GM12891 (cell line): ENCODE results near the gene STX16.
"Not testable (repeated sequence)": the region's sequence is repeated elsewhere in the genome, so short reads cannot be mapped to it uniquely, and the experiment has no call there.

Experiments
- DNase-seq: peaks from one replicate; pipeline ENCODE4 v3.0.0; 2011; ENCODE audit warnings: low spot score; ENCODE audit not compliant: insufficient read length
- FAIRE-seq: peaks from 2 replicates; lab custom pipeline; 2011; peaks lifted over from hg19 to GRCh38; lab: Jason Lieb, UNC
- PAX5 ChIP-seq: IDR thresholded peaks from 2 replicates; pipeline ENCODE4 v1.6.1; 2011; ENCODE audit warnings: low read length, moderate library complexity, mild to moderate bottlenecking; ENCODE audit not compliant: insufficient read depth, severe bottlenecking
- POLR2A ChIP-seq: IDR thresholded peaks from 2 replicates; pipeline ENCODE4 v1.6.1; 2011; ENCODE audit warnings: low read depth, low read length, control low read depth
- POLR2AphosphoS5 ChIP-seq: IDR thresholded peaks from 2 replicates; pipeline ENCODE4 v1.6.1; 2011; ENCODE audit warnings: low read depth, low read length, control low read depth
- POU2F2 ChIP-seq: IDR thresholded peaks from 2 replicates; pipeline ENCODE4 v1.6.1; 2011; ENCODE audit warnings: low read depth, mild to moderate bottlenecking, control low read depth, low read length, moderate library complexity
- SPI1 ChIP-seq: IDR thresholded peaks from 2 replicates; pipeline ENCODE4 v1.6.1; 2011; ENCODE audit warnings: low read depth, low read length, control low read depth
- TAF1 ChIP-seq: IDR thresholded peaks from 2 replicates; pipeline ENCODE4 v1.6.1; 2011; ENCODE audit warnings: low read depth, low read length, control low read depth

The STX16 gene

DNA sequence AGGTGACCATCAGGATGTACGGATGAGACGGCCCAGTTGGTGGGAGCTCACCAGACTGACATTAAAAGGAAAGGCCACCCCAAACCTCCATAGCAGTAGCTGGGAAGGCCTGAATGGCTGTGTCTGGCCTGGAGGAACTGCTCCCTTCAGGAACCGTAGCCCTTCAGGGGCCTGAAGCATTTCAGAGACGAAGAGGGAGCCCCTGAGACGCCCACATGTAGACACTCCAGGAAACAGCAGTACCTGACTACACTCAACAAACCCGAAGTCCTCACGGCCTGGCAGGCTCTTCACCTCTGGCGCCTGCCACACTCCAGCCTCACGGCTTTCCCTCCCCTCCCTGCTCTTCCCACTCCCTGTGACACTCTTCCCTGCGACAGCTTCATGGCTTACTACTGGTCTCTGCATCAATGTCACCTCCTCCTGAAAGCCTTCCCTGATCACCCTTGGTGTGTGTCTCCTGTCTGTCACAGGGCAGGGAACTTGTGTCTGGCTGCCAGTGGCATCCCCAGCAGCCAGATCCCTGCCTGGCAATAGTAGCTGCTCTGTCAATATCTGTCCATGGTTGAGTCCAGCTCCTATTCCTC is 14.6 kb upstream of the STX16 start:
- DNase-seq (no peak), FAIRE-seq (no peak)
- TF ChIP-seq POLR2AphosphoS5 (no peak), TAF1 (no peak), POLR2A (no peak), SPI1 (no peak), PAX5 (no peak), POU2F2 (no peak)

DNA sequence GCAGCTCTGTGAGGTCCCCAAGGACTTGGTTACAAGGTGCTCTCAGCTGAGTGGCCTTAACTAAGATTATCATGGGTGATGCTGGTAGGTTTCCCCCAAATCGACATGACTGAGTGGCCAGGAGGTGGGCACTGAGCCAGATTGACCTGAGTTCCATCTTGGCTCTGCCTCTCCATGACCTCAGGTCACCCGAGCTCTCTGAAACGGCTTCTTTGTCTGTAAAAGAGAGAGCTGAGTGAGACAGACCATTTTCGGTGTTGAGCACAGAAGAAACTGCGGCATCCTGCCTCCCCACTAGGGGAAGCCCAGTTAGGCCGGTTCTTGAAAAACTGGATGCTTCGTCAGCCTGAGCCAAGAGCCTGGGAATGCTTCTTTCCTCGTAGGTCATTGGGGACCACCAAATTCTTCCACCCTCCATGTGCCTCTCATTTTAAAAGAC is 14.1 kb upstream of the STX16 start:
- TF ChIP-seq PAX5 (no peak), SPI1 (no peak), POU2F2 (no peak), POLR2A (no peak), TAF1 (no peak), POLR2AphosphoS5 (no peak)
- DNase-seq (no peak), FAIRE-seq (no peak)

DNA sequence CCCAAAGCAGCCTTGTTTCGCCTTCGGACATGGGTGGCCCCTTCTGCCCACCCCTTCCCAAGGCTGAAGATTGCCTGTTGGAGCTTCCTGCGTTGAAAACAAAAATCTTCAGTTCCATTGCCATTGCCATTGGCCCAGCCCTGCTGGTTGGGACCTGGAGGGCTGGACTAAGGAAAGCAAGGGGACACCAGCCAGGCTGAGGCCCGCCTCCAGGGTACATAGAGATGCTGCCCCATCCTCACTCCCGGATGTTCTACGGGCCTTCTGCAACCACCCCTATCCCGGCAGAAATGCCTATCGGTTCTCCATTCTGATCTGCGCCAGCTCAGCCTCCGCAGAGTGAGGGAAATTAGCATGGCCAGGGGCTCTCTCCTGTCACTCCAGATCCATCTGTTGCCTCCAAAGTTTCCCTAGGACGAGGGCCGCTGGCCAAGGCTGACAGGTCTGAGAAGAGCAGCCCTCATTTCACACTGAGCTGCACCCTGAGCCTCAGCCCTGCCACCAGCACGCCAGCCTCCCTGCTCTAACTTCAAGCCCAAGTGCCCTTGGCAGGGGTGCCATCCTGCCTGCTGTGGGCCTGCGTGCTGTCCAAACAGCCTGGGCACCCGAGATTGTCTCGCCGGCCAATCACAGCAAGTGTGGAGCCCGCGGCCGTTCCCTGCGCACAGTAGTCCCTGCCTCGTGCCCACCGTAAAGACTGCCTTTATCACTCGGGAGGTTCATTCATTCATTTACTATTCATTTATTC is 13.4 kb upstream of the STX16 start:
- no peak for DNase-seq
- no peak for TF ChIP-seq SPI1
- no peak for TF ChIP-seq POLR2A
- no peak for FAIRE-seq

DNA sequence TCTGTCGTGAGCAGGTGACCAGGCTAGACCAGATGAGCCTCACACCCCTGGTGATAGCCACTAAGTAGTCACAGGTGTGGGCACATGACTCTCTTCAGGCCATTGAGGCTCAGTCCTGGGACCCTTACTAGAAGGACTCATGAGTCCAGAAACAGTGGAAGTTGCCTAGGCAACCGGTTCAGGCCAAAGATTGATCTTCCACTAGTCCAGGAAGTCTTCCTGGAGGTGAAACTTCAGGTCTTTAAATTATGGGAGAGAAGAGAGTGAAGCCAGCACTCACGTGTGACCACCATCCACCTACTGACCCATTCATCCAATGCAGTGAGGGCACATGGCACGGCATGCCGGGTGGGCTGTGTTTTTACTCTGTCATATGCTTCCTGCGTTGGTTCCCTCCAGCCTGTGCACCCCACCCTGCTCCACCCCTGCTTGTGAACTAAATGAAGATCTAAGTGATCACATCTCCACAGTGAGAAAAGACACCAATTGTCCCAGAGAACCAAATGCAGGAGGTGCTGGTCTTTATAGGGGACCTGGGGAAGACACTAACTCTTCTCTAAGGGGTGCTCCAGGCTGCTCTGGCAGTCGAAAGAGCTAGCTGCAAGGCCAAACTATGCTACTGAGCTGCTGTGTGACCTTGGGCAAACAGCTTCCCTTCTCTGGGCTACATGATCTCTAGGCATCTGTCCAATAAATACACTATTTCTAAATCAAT is 12.5 kb upstream of the STX16 start:
- TF ChIP-seq POLR2A, result no peak
- no peak for TF ChIP-seq POLR2AphosphoS5
- TF ChIP-seq PAX5, result no peak
- no peak for TF ChIP-seq TAF1
- no peak for TF ChIP-seq POU2F2
- TF ChIP-seq SPI1, result no peak
- FAIRE-seq (no peak), DNase-seq (no peak)

DNA sequence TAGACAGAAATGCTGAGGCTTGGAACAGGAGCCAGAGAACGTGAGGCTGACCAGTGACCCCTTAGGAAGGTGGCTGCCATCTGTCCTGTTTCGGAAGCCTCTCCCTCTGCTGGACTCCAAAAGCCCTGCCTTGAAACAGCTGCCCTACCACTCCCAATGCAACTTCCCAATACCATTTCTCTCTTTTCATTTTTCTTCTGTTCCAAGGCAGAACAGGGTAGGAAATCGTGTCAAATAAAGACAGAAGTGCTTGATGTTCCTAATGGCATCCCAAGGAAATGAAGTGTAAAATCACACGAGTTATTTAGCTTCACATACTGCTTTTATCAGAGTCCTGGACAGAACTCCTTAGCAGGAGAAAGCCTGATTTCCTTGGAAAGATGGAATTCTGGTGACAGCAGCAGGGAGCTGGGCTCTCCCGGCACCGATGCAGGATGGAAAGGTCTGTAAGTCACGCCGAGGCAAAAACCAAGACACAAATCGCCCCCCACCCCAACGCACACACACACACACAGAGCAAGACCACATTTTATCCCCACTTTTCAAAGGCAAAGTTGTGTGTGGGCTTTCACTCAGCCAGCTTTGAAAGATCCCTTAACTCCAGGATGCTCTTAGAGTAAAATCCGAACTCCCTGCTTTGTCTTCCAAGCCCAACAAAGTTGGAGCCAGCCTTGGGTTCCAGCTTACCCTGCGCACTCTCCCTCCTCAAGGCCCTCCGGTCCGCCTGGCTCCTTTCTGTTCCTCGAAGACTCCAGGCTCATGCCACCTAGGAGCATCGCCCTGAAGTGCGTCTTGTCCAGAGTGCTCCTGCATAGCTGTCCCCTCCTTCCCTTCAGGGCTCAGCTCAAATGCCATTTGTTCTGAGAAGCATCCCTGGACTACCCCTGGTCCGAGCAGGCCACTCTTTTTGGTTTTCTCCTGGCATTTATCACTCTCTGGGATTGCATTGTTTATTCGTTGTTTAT is 11.6 kb upstream of the STX16 start:
- DNase-seq (no peak), FAIRE-seq (no peak)
- TF ChIP-seq PAX5, result no peak
- no peak for TF ChIP-seq SPI1
- no peak for TF ChIP-seq POLR2AphosphoS5
- TF ChIP-seq POU2F2, result no peak
- TF ChIP-seq TAF1, result no peak
- no peak for TF ChIP-seq POLR2A

DNA sequence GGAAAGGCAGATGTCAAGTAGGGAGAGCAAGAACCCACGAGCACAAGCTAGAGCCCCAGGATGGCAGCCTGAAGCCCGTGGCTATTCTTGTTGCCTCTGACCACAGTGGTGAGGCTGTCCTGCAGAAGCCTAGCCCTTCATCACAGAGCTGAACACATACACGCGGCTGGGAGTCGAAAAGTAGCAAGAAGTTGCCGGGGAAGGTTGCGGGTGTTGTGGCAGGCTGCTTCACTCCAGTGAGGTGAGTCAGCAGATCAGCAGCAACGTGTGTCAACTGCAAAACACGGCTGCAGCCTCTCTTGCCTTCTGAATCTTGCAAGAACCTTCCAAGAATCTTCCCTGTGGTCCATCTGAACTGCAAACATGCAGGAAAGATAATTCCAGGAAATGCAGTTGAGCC is 10.6 kb upstream of the STX16 start:
- DNase-seq (no peak), FAIRE-seq (no peak)
- TF ChIP-seq POLR2A (no peak), POU2F2 (no peak), PAX5 (no peak), TAF1 (no peak), SPI1 (no peak), POLR2AphosphoS5 (no peak)

DNA sequence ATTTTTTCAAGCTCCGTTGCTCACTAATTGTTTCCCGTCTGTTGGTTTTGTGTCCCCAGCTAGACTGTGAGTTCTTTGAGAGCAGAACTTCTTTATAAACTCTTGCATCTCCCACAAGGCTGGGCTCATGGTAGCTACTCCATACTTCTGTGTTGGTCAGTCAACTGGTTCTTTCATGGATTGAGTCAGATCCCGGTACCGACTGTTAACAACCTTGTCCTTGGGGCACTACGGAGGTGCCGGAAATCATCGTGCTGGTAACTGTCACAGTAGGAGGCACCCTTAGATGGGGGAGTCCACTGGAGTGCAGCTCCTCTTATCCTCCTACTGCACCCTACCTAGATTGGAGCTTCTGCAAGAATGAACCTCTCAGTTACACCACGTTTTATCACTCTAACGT is 8.6 kb upstream of the STX16 start:
- DNase-seq (no peak), FAIRE-seq (no peak)
- TF ChIP-seq POLR2A (no peak), POLR2AphosphoS5 (no peak), TAF1 (no peak), PAX5 (no peak), POU2F2 (no peak), SPI1 (no peak)

DNA sequence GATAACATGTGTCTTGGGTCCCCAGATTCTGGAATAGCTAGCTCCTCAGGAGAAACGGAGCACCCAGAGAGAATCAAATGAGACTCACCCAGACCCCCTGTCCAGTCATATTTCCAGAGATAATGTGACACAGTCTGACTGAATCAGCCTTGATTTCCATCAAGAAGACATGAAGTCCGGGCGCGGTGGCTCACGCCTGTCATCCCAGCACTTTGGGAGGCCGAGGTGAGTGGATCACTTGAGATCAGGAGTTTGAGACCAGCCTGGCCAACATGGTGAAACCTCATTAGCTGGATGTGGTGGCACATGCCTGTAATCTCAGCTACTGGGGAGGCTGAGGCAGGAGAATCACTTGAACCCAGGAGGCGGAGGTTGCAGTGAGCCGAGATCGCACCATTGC is 8.2 kb upstream of the STX16 start:
- DNase-seq, FAIRE-seq: not testable (repeated sequence)

DNA sequence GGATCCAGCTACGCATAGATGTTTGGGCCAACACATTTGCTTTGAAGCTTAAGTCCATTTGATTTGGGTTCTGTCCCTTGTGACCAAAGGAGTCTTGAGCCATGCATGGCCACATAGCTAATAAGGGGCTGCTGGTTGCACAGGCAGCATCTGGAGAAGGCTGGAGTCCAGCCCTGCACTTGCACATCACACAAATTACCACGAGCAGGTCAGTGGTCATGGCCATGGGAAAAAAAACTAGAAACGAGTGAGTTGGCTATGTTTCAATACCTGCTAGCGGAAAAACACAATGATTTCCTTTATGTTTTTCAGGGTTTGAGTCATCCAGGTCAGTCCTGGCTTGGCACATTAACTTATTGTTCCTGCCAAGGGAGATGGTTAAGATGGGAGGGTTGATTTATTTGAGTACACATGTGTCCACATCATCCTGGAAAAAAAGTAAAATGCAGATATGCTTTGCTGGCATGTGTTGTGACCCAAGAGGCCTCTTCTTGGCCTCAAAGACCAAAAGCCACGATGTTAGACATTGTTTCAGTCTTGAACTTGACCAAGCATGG is 5.6 kb upstream of the STX16 start:
- TF ChIP-seq PAX5 (no peak), POLR2A (no peak), POU2F2 (no peak), SPI1 (no peak), POLR2AphosphoS5 (no peak), TAF1 (no peak)
- DNase-seq (no peak), FAIRE-seq (no peak)
